Measurements from ENCODE around the gene ASB16. TPM values are rescaled to one million over a fixed set of nuclear protein-coding genes. Genes with fewer than 3 reads are reported as not detected.

ASB16 gene
- total and polyA plus RNA-seq, 9 of the 15 experiments (the other 6 are each of a cell fraction or from before 2014, with no cell fraction given), result 0.03 to 0.07 TPM; not detected in 7

- TF ChIP-seq TOE1 (IDR thresholded peaks at IDR 0.05; ENCODE audit: borderline replicate concordance), result no peak
- TF ChIP-seq TOE1 (CRISPR knock-in tag; IDR thresholded peaks at IDR 0.05; ENCODE audit: borderline replicate concordance, low read depth), result no peak
- TF ChIP-seq GTF3C2 (IDR thresholded peaks at IDR 0.05; ENCODE audit: borderline replicate concordance, extremely low read depth, insufficient read length), result no peak
- no peak for TF ChIP-seq MITF (IDR thresholded peaks at IDR 0.05)
- no peak for TF ChIP-seq MBD1 (CRISPR knock-in tag; IDR thresholded peaks at IDR 0.05)
- TF ChIP-seq FOXK2 (conservative IDR thresholded peaks at IDR 0.05 in 1 of 2, IDR thresholded peaks at IDR 0.05 in 1 of 2; ENCODE audit: low read depth in 2 of 2), result peak; percentile 22 to 26; a peak in 2 of 4 replicates
- no peak for TF ChIP-seq SREBF1 (IDR thresholded peaks at IDR 0.05; ENCODE audit: borderline replicate concordance, low read depth, low read length)
- no peak for TF ChIP-seq NFRKB (IDR thresholded peaks at IDR 0.05; ENCODE audit: low read depth)
- no peak for TF ChIP-seq ZNF354B (CRISPR knock-in tag; IDR thresholded peaks at IDR 0.05)
- no peak for TF ChIP-seq RBM39 (optimal IDR thresholded peaks at IDR 0.05; ENCODE audit: low read depth, low read length)
- no peak for TF ChIP-seq CBX1 (IDR thresholded peaks at IDR 0.05; ENCODE audit: low read depth)
- no peak; the same call in 1 of the 2 replicates for TF ChIP-seq CREB3L1 (IDR thresholded peaks at IDR 0.05; ENCODE audit: borderline replicate concordance, low read depth)
- TF ChIP-seq USF1 (CRISPR knock-in tag; IDR thresholded peaks at IDR 0.05), result no peak
- TF ChIP-seq MEF2A (IDR thresholded peaks at IDR 0.05; ENCODE audit: control insufficient read depth, low read depth, low read length), result no peak
- TF ChIP-seq MYC (IDR thresholded peaks at IDR 0.05; ENCODE audit: low read depth, low read length), result peak; percentile 67; the same call in 1 of the 2 replicates
- no peak for TF ChIP-seq MYC (CRISPR knock-in tag; IDR thresholded peaks at IDR 0.05; ENCODE audit: borderline replicate concordance, low read depth)
- no peak; the same call in 1 of the 2 replicates for TF ChIP-seq SMAD4 (CRISPR knock-in tag; conservative IDR thresholded peaks at IDR 0.05)
- TF ChIP-seq SIN3B (IDR thresholded peaks at IDR 0.05; ENCODE audit: low read depth), result no peak
- TF ChIP-seq TGIF2 (CRISPR knock-in tag; IDR thresholded peaks at IDR 0.05), result no peak
These were observed 32.4 kb upstream of the ASB16 start (continued) for GRCh38 chr17:44137891-44138709.
